BJ (cell line): ENCODE data around the gene BRICD5. TPM values are rescaled to one million over a fixed set of nuclear protein-coding genes. Genes with fewer than 3 reads are reported as not detected.

Experiments
- CTCF ChIA-PET: fragments of 350-600 bp; formaldehyde crosslinking; extraction: SDS; loops from one replicate; lab custom pipeline; 2021; ENCODE audit warnings: antibody characterized with exemption, inconsistent platforms; lab: Yijun Ruan, JAX
- POLR2A ChIA-PET: fragments of 300-600 bp; sonication (Branson Sonifier 250); formaldehyde crosslinking; extraction: SDS; loops from one replicate; lab custom pipeline; 2021; ENCODE audit warnings: antibody characterized with exemption; lab: Charles Lee
- DNase-seq: peaks from one replicate; pipeline ENCODE4 v3.0.0-alpha.2; 2011; ENCODE audit warnings: low read depth
- H3K27me3 ChIP-seq: 2 replicates; pipeline ENCODE4 v1.6.0; 2011; ENCODE audit warnings: low read length; ENCODE audit not compliant: control insufficient read depth, insufficient read depth
- H3K36me3 ChIP-seq: 2 replicates; pipeline ENCODE4 v1.5.1; 2011; ENCODE audit warnings: low read length; ENCODE audit not compliant: control insufficient read depth, insufficient read depth
- H3K4me3 ChIP-seq: 2 replicates; pipeline ENCODE4 v1.5.1; 2011; ENCODE audit warnings: low read depth, mild to moderate bottlenecking, control low read depth, low read length
- polyA plus RNA-seq: library from polyadenylated mRNA; depleted of rRNA; stranded (reverse); fragments of >200 nt; gene quantifications from 2 replicates; pipeline ENCODE4 v1.2.3, GENCODE V29; 2011
- TF ChIP-seq, protein P1 (sequence below): IDR thresholded peaks from 2 replicates; pipeline ENCODE4 v1.5.1; 2011; ENCODE audit warnings: low read depth, mild to moderate bottlenecking, control low read depth, inconsistent platforms, low read length, moderate library complexity; ENCODE audit not compliant: insufficient read depth

The BRICD5 gene
- polyA plus RNA-seq, 1 experiment, result 1.5 TPM

DNA sequence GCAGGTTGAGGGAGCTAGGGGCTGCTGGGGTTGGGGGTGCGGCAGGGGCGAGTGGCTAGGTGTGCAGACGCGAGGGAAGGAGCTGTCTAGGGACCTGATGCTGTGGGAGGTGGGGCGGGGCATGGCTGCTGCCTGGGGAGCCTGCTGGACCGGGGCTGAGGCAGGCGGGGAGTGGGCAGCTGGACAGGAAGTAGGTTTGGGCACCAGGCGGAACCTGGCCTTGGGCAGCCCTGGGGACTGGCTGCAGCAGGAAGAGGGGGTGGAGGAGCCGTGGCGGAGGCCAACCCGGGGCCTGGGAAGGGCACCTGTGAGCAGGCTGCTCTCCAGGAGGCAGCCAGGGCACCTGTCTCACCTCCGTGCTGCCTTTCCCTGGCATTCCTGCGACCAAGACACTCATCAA lies 19.7 kb upstream of the BRICD5 start:
- CTCF ChIA-PET, result no interaction called here
- peaks cover 43% of the 10 kb centered on the region for H3K36me3 ChIP-seq

DNA sequence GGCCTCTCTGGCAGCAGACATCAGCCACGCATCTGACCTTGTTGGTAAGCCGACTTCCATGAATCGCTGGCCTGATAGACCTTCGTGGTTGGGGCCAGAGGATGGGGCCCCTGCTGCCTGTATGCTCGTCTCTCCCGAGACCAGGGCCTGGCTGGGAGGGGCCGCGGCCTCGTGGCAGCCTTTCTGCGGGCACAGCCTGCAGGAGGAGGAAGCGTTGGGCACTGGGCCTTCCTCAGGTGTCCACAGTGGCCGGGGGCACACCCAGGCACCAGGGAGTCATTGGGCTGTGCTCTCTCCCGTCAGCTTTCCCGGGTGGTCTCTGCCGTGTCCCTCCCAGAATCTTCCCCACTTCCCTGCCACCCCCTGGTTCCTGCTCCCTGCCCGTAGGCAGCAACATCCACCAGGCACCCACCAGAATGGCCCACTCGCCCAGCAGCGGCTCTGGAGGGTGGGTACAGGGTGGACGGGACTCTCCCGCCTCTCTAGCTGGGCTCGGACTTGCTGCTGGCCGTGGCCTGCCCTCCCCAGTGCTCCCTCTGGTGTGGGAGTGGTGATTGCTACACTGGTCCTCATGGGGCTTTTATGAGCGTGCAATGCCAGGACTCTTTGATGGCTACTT lies 19.1 kb upstream of the BRICD5 start:
- DNase-seq, result no peak
- ChIA-PET POLR2A (no interaction called here), CTCF (no interaction called here)
- H3K4me3 ChIP-seq, result no peak overlapping the region
- no peaks in the 10 kb centered on the region for H3K27me3 ChIP-seq
- peaks cover 39% of the 10 kb centered on the region for H3K36me3 ChIP-seq
- TF ChIP-seq, protein P1, sequence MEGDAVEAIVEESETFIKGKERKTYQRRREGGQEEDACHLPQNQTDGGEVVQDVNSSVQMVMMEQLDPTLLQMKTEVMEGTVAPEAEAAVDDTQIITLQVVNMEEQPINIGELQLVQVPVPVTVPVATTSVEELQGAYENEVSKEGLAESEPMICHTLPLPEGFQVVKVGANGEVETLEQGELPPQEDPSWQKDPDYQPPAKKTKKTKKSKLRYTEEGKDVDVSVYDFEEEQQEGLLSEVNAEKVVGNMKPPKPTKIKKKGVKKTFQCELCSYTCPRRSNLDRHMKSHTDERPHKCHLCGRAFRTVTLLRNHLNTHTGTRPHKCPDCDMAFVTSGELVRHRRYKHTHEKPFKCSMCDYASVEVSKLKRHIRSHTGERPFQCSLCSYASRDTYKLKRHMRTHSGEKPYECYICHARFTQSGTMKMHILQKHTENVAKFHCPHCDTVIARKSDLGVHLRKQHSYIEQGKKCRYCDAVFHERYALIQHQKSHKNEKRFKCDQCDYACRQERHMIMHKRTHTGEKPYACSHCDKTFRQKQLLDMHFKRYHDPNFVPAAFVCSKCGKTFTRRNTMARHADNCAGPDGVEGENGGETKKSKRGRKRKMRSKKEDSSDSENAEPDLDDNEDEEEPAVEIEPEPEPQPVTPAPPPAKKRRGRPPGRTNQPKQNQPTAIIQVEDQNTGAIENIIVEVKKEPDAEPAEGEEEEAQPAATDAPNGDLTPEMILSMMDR, result no peak

More for the DNA sequence above, 19.7 kb upstream of the BRICD5 start:
- no peak overlapping the region for H3K4me3 ChIP-seq
- POLR2A ChIA-PET, result no interaction called here
- DNase-seq, result no peak
- TF ChIP-seq, protein P1, result no peak
- H3K27me3 ChIP-seq, result no peaks in the 10 kb centered on the region

DNA sequence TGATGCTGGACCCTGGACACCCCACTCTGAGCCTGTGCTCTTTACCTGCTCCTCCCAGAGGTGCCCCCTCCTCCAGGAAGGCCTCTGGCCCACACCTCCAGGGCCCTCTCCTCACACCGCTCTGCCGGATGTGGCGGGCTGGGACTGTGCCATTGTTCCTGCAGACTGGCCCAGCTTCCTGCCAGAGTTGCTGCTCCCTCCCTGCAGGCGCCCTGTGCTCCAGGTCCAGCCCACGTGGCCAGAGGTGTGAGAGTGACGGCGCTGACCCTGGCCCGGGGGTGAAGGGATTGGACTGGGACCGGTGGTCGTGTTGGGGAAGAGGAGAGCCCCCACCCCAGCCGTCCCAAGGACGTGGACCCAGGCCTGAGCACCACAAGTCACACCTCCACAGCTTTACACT lies 18.4 kb upstream of the BRICD5 start:
- no peak for DNase-seq
- ChIA-PET CTCF (no interaction called here), POLR2A (no interaction called here)
- Histone ChIP-seq H3K27me3 (no peaks in the 10 kb centered on the region), H3K4me3 (no peak overlapping the region), H3K36me3 (peaks cover 35% of the 10 kb centered on the region)
- TF ChIP-seq, protein P1, result no peak

- ChIA-PET CTCF (no interaction called here), POLR2A (no interaction called here)
- no peak overlapping the region for H3K4me3 ChIP-seq
- no peaks in the 10 kb centered on the region for H3K27me3 ChIP-seq
- H3K36me3 ChIP-seq, result peaks cover 28% of the 10 kb centered on the region
- TF ChIP-seq, protein P1, result no peak
- DNase-seq, result no peak
Observed at GRCh38 chr16:2228161-2228824, 17.6 kb upstream of the BRICD5 start.

DNA sequence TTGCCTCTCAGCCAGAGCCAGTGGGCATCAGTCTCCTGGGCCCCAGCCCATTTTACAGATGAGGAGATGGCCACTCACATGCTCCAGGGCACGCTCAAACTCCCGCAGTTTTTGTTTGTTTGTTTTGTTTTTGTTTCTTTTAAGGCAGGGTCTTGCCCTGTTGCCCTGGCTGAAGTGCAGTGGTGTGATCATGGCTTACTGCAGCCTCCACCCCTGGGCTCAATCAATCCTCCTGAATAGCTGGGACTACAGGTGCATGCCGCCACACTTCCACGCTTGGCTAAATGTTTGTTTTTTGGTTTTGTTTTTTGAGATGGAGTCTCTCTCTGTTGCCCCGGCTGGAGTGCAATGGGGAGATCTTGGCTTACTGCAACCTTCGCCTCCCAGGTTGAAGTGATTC lies 16.3 kb upstream of the BRICD5 start:
- ChIA-PET CTCF (interaction anchor here (0.6 kb wide), 1 partner anchor 111 kb away, joined by 5 read pairs; no protein-coding TSS in a partner anchor), POLR2A (no interaction called here)
- no peak for DNase-seq
- TF ChIP-seq, protein P1, result no peak
- H3K27me3 ChIP-seq, result no peaks in the 10 kb centered on the region
- peaks cover 19% of the 10 kb centered on the region for H3K36me3 ChIP-seq
- no peak overlapping the region for H3K4me3 ChIP-seq
